ENCODE measurements around the gene ERN1. TPM values are rescaled to one million over a fixed set of nuclear protein-coding genes. Genes with fewer than 3 reads are reported as not detected.

Gene ERN1
- total and polyA plus RNA-seq, 2 of the 8 experiments (the other 6 are each of a cell fraction or from before 2014, with no cell fraction given): 1.8 to 3.9 TPM

DNA sequence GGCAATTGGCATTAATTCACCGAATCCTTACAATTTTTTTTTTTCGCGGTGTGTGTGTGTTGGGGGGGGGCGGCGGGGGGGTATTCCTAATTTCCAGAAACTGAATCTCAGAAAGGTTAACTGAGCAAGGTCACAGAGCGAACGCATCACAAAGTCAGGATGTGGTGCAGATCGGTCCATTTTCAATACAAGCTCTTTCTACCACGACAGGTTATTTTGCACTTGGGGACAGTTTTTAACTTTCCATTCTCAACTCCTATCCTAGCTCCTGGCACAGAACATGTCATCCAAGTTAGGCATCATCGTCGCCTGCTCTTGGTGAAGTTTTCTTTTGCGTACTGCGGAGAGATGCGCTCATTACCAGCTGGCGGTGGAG is 15.4 kb upstream of the ERN1 start:
- Histone ChIP-seq H2AK5ac (ENCODE audit: low read depth, low read length) (no peak overlapping the region), H3K27me3 (replicated peaks in 1 of 4; ENCODE audit: control insufficient read depth in 3 of 4, extremely low read depth in 1 of 4, insufficient read depth in 3 of 4, low read length in 3 of 4) (no peaks in the 10 kb centered on the region), H3K4me2 (ENCODE audit: insufficient read depth in 1 of 2, low read depth in 2 of 2, low read length in 2 of 2) (peak overlapping the region; percentile 86 to 91), H3K4me1 (replicated peaks in 1 of 4; ENCODE audit: control insufficient read depth in 3 of 4, insufficient read depth in 4 of 4, low read length in 3 of 4) (peaks cover 0 to 9% (median 3%) of the 10 kb centered on the region in 4 experiments; a peak in 5 of 7 replicates), H3K23ac (ENCODE audit: insufficient read length) (no peak overlapping the region), H4K20me1 (replicated peaks in 1 of 2; ENCODE audit: control insufficient read depth in 1 of 2, insufficient read depth in 2 of 2, low read length in 2 of 2) (peaks cover 0 to 4% of the 10 kb centered on the region in 2 experiments), H3K27ac (ENCODE audit: low read depth, low read length) (no peak overlapping the region), H2BK20ac (ENCODE audit: low read length) (no peak overlapping the region), H2AFZ (ENCODE audit: low read length) (peak overlapping the region; percentile 79; the same call in 1 of the 2 replicates), H4K91ac (replicated peaks; ENCODE audit: insufficient read length, low read length) (no peak overlapping the region), H3K14ac (ENCODE audit: insufficient read length) (no peak overlapping the region), H3K4ac (replicated peaks; ENCODE audit: insufficient read length, low read depth, low read length) (no peak overlapping the region), H4K5ac (ENCODE audit: insufficient read length, low read depth, low read length) (peak overlapping the region; percentile 7), H3K56ac (replicated peaks; ENCODE audit: insufficient read length, low read depth, low read length) (no peak overlapping the region), H2BK5ac (ENCODE audit: low read depth, low read length) (no peak overlapping the region; the same call in 1 of the 2 replicates), H3K4me3 (ENCODE audit: extremely low read depth in 1 of 4, insufficient read depth in 2 of 4, low read depth in 3 of 4, low read length in 4 of 4) (peak overlapping the region; percentile 60 to 91 (median 82)), H3K79me2 (ENCODE audit: control insufficient read depth in 1 of 2, insufficient read depth in 2 of 2, low read length in 2 of 2) (peaks cover 0 to 10% of the 10 kb centered on the region in 2 experiments; a peak in 1 of 4 replicates), H3K23me2 (ENCODE audit: low read depth, low read length) (peaks cover 6% of the 10 kb centered on the region), H3K36me3 (ENCODE audit: control insufficient read depth in 2 of 4, insufficient read depth in 4 of 4, low read length in 3 of 4) (peaks cover 0 to 18% (median 2%) of the 10 kb centered on the region in 4 experiments; a peak in 4 of 8 replicates), H4K8ac (ENCODE audit: extremely low read depth, insufficient read depth, low read length) (no peak overlapping the region), H3K9ac (replicated peaks in 1 of 4; ENCODE audit: extremely low read depth in 1 of 4, low read depth in 3 of 4, low read length in 3 of 4) (peak overlapping the region; percentile 36 to 69 (median 64)), H3K79me1 (ENCODE audit: low read depth, low read length) (no peaks in the 10 kb centered on the region), H3K9me3 (ENCODE audit: insufficient read depth in 2 of 2, low read depth in 1 of 2, low read length in 1 of 2) (no peaks in the 10 kb centered on the region), H2BK12ac (ENCODE audit: low read depth, low read length) (no peak overlapping the region), H2BK15ac (ENCODE audit: low read length) (no peak overlapping the region), H3K18ac (ENCODE audit: extremely low read depth, low read length) (peak overlapping the region; percentile 80; the same call in 1 of the 2 replicates), H2BK120ac (replicated peaks; ENCODE audit: low read depth, low read length) (no peak overlapping the region)
- no peak for FAIRE-seq
- WGBS, 2 experiments (ENCODE audit: extremely low coverage in 1 of 2, insufficient coverage in 1 of 2, insufficient read length in 1 of 2, insufficient replicate concordance in 2 of 2, low coverage in 1 of 2, low lambda C conversion rate in 2 of 2, missing lambda C conversion rate in 1 of 2): 2% methylated on average over 15 of the region's 15 CpGs; no CpG with 5 or more reads in 1 of the 2 experiments
- no peak for TF ChIP-seq JUND (IDR thresholded peaks at IDR 0.05; ENCODE audit: low read length)
- TF ChIP-seq KDM4A (IDR thresholded peaks at IDR 0.05; ENCODE audit: low read depth, low read length, severe bottlenecking): peak; percentile 12
- no peak for DNase-seq (ENCODE audit: low read depth in 1 of 2, low spot score in 2 of 2)
- CTCF ChIA-PET (ENCODE audit: partially characterized antibody): interaction anchor here (0.9 to 2.3 kb wide), 6 partner anchors 10 to 175 kb away, joined by 3 to 10 read pairs (median 4); no protein-coding TSS in a partner anchor
- POLR2A ChIA-PET (ENCODE audit: partially characterized antibody): interaction anchor here (0.6 to 7.3 kb wide), 74 partner anchors 13 to 371 kb away, joined by 3 to 193 read pairs (median 5); partner anchors contain the start of genes CEP95, CSHL1, DDX42 and DDX5
